ENCODE measurements around the gene KLHL30.

DNA sequence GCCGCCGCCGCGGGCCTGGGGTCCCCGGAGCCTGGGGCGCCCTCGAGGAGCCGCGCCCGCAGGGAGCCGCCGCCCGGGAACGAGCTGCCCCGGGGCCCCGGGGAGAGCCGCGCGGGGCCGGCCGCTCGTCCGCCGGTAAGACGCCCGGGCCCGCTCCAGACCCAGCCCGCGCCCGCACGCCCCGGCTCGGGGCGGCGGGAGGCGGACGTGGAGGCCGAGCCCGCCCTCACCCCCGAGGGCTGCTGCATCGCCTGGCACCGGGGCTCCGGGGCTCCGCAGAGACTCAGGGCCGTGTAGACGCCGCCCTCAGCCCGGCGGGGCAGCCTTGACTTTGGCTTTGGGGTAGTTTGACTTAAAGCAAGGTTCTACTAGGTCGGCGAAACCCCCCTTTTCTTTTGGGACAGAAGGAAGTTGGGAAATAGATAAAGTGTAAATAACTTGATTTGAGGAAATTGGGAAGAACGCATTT, 20.6 kb downstream of the KLHL30 start:
- TF ChIP-seq, protein P1, sequence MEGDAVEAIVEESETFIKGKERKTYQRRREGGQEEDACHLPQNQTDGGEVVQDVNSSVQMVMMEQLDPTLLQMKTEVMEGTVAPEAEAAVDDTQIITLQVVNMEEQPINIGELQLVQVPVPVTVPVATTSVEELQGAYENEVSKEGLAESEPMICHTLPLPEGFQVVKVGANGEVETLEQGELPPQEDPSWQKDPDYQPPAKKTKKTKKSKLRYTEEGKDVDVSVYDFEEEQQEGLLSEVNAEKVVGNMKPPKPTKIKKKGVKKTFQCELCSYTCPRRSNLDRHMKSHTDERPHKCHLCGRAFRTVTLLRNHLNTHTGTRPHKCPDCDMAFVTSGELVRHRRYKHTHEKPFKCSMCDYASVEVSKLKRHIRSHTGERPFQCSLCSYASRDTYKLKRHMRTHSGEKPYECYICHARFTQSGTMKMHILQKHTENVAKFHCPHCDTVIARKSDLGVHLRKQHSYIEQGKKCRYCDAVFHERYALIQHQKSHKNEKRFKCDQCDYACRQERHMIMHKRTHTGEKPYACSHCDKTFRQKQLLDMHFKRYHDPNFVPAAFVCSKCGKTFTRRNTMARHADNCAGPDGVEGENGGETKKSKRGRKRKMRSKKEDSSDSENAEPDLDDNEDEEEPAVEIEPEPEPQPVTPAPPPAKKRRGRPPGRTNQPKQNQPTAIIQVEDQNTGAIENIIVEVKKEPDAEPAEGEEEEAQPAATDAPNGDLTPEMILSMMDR (conservative IDR thresholded peaks at IDR 0.05; ENCODE audit: low read length) = no peak
- no peak for TF ChIP-seq EZH2phosphoT487 (IDR thresholded peaks at IDR 0.05; ENCODE audit: borderline replicate concordance, low read depth, low read length)
